ENCODE measurements around the gene ODF2L.

The ODF2L gene

DNA sequence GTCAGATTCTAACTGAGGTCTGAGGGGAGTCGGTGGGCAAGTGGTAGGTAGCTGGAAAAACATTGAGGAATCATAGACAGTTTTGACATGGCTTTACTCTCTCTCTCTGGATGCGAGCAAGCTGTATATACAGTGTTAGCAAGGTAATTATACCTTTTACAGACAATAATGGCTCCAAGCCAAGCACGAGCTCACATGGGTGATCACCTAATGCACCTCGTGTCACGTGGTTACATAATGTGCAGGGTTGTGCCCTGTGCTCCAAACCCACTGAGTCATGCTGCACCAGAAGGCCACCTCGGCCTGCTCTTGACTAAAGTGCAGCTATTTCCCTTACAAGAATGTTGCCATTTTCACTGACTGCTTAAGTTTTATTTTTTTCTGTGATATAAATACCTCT is 20.2 kb upstream of the ODF2L start:
- H3K4me3 ChIP-seq (ENCODE audit: low read length), result no peak overlapping the region
- no peak for TF ChIP-seq ZNF274 (IDR thresholded peaks at IDR 0.05; ENCODE audit: low read depth, low read length)

- H3K4me3 ChIP-seq (ENCODE audit: low read length), result no peak overlapping the region
- no peak for TF ChIP-seq ZNF274 (IDR thresholded peaks at IDR 0.05; ENCODE audit: low read depth, low read length)
These were observed 14.8 kb upstream of the ODF2L start for GRCh38 chr1:86410879-86411278.

DNA sequence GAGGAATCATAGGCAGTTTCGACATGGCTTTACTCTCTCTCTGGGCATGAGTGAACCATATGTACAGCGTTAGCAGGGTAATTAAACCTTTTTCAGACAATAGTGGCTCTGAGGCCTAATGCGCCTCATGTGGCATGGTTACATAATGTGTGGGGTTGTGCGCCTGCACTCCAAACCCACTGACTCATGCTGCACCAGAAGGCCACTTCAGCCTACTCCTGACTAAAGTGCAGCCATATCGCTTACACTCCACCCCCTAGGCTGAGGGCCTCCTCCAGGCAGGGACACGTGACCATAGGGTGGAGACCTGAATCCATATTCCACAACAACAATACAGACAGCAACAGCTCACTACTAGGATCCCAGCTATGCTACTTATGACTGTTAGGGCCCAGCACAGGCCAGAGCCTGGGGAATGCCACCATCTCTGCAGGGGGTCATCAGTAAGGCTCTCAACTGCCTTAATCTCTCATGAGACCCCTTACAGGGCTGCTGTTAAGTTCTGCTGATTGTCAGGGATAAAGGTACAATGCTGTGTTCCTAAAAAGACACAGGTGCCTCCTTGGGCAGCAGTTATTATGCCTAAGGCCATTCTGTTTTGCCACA is 13.4 kb upstream of the ODF2L start:
- TF ChIP-seq ZNF274 (IDR thresholded peaks at IDR 0.05; ENCODE audit: low read depth, low read length), result no peak
- no peak overlapping the region for H3K4me3 ChIP-seq (ENCODE audit: low read length)

- peak overlapping the region; percentile 65 for H3K4me3 ChIP-seq (ENCODE audit: low read length)
- no peak for TF ChIP-seq ZNF274 (IDR thresholded peaks at IDR 0.05; ENCODE audit: low read depth, low read length)
These were observed 371 bp upstream of the ODF2L start for GRCh38 chr1:86396498-86396890.

- H3K4me3 ChIP-seq (ENCODE audit: low read length), result no peak overlapping the region
These were observed 1.7 kb downstream of the ODF2L start for GRCh38 chr1:86394416-86394815.

DNA sequence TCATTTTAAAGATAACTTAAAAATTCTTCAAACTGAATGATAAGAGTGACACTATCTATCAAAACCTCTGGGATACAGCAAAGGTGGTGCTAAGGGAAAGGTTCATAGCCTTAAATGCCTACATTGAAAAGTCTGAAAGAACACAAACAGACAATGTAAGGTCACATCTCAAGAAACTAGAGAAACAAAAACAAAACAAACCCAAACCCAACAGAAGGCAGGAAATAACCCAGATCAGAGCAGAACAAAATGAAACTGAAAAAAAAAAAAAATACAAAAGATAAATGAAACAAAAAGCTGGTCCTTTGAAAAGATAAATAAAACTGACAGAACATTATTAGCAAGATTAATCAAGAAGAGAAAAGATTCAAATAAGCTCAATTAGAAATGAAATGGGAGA is 6.8 kb downstream of the ODF2L start:
- H3K4me3 ChIP-seq (ENCODE audit: low read length), result no peak overlapping the region
- no peak for TF ChIP-seq ZNF274 (IDR thresholded peaks at IDR 0.05; ENCODE audit: low read depth, low read length)

More at GRCh38 chr1:86394416-86394815, 1.7 kb downstream of the ODF2L start:
- no peak for TF ChIP-seq ZNF274 (IDR thresholded peaks at IDR 0.05; ENCODE audit: low read depth, low read length)

GRCh38 chr1:86388777-86389176 is 7.3 kb downstream of the ODF2L start:
- no peak for TF ChIP-seq ZNF274 (IDR thresholded peaks at IDR 0.05; ENCODE audit: low read depth, low read length)
- H3K4me3 ChIP-seq (ENCODE audit: low read length), result no peak overlapping the region

DNA sequence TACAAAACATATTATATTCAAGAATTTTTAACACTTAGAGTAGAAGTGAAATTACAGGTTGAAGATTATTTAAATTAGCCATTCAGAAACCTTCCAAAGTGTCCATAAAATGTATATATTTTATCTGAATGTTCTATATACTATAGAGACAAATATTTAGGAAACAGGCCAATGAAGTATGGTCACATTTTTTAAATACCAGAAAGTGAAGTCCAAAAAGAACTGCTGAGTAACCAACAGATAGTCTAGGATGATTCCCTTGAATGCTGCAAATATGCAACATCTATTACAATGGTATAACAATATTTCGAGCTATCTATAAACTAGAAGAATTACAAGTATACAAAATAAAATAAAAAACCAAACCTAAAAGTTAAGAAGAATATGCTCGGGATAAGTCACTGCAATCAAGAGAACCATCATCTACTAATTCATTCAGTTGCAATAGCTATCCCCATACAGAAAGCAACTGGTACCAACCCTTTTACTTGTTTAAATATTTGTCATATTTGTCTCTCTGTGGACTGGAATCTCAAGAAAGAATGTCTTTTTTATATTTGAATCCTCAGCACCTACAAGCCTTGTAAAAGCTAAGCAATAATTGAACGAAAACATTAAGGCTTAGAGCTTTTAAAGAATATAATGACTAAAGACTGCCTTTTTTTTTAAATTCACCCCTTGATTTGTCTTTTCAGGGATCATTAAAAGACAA is 8.1 kb downstream of the ODF2L start:
- no peak for TF ChIP-seq ZNF274 (IDR thresholded peaks at IDR 0.05; ENCODE audit: low read depth, low read length)
- no peak overlapping the region for H3K4me3 ChIP-seq (ENCODE audit: low read length)

DNA sequence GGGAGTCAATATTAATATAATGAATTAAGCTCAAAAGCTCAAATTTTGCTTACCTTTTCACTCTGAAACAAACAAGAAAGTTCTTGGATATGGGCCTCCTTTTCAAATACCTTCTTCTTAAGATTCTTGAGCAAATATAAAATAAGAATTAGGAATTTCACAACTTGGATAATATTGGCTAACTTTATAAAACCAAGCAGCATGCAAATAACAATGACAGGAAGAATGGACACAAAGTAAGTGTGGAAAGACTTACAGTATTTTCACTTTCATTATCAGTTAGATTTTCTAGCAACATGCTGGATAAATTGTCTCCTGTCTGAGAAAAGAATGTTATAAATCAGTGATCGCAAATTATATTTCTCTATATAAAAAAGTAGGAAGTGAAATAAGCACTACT is 13.2 kb downstream of the ODF2L start:
- no peak for TF ChIP-seq ZNF274 (IDR thresholded peaks at IDR 0.05; ENCODE audit: low read depth, low read length)
- no peak overlapping the region; the same call in 1 of the 2 replicates for H3K4me3 ChIP-seq (ENCODE audit: low read length)

GRCh38 chr1:86381223-86381622 is 14.9 kb downstream of the ODF2L start:
- H3K4me3 ChIP-seq (ENCODE audit: low read length), result no peak overlapping the region
- TF ChIP-seq ZNF274 (IDR thresholded peaks at IDR 0.05; ENCODE audit: low read depth, low read length), result no peak

DNA sequence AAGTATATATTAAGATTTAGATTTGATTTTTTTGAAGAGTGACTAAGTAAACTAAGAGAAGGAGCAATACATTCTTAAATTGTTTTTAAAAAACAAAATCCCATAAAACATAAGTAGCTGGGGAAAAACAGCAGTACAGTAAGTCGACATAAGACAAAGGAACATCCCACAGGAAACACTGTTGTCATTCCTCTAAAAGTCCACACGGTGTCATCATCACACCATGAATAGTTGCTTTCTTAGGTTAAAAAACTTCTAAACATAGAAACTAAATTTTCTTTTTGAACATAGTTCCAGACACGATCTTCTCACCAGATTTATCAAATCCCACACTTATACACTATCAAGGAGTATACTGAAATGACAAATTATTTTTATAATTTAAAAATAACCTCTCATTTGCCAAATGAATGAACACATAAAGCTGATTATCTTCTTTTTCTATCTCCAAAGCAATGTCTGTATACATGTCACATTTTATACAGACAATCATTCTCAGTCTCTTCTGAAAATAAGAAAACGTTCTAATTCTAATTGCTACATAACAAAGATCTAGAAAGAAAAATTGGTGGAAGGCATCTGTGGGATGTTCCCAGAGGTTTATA is 15.8 kb downstream of the ODF2L start:
- no peak overlapping the region for H3K4me3 ChIP-seq (ENCODE audit: low read length)
- no peak for TF ChIP-seq ZNF274 (IDR thresholded peaks at IDR 0.05; ENCODE audit: low read depth, low read length)

- no peak for TF ChIP-seq ZNF274 (IDR thresholded peaks at IDR 0.05; ENCODE audit: low read depth, low read length)
- H3K4me3 ChIP-seq (ENCODE audit: low read length), result no peak overlapping the region
These were observed 17.3 kb downstream of the ODF2L start for GRCh38 chr1:86378813-86379212.

- no peak overlapping the region for H3K4me3 ChIP-seq (ENCODE audit: low read length)
- no peak for TF ChIP-seq ZNF274 (IDR thresholded peaks at IDR 0.05; ENCODE audit: low read depth, low read length)
These were observed 18.8 kb downstream of the ODF2L start for GRCh38 chr1:86377341-86377740.

GRCh38 chr1:86375688-86376087 is 20.4 kb downstream of the ODF2L start:
- no peak for TF ChIP-seq ZNF274 (IDR thresholded peaks at IDR 0.05; ENCODE audit: low read depth, low read length)
- no peak overlapping the region for H3K4me3 ChIP-seq (ENCODE audit: low read length)

DNA sequence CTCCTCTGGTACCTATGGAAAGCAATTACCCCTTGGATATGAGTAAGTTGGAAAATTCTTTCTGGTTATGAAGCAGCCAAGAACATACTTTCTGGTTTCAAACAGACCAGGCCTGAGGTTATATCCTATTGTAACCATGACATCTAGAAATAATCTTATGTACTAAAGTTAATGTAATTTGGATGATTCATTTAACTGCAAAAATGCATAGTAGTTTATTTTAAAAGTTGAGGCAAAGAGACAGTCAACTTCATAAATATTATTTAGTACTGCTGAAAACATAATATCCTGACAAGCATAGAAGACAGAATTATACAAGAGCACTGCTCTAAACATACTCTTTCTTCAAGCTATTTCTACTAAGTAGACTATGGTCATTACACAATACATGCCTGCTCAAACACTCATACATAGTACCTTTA is 25.5 kb downstream of the ODF2L start:
- TF ChIP-seq ZNF274 (IDR thresholded peaks at IDR 0.05; ENCODE audit: low read depth, low read length), result no peak

More for the DNA sequence above, 25.5 kb downstream of the ODF2L start:
- H3K4me3 ChIP-seq (ENCODE audit: low read length), result no peak overlapping the region

All from GM08714 (cell line).